ENCODE data around the gene STS.
A peak's percentile ranks its signal among the peaks of the same experiment; 100 is the strongest.

The STS gene

GRCh38 chrX:7146020-7146702, 1.4 kb upstream of the STS start:
- DNase-seq (ENCODE audit: low read depth) = peak; percentile 22
- peak overlapping the region; percentile 87 for H3K4me3 ChIP-seq (ENCODE audit: low read depth, low read length)
- TF ChIP-seq, protein P1, sequence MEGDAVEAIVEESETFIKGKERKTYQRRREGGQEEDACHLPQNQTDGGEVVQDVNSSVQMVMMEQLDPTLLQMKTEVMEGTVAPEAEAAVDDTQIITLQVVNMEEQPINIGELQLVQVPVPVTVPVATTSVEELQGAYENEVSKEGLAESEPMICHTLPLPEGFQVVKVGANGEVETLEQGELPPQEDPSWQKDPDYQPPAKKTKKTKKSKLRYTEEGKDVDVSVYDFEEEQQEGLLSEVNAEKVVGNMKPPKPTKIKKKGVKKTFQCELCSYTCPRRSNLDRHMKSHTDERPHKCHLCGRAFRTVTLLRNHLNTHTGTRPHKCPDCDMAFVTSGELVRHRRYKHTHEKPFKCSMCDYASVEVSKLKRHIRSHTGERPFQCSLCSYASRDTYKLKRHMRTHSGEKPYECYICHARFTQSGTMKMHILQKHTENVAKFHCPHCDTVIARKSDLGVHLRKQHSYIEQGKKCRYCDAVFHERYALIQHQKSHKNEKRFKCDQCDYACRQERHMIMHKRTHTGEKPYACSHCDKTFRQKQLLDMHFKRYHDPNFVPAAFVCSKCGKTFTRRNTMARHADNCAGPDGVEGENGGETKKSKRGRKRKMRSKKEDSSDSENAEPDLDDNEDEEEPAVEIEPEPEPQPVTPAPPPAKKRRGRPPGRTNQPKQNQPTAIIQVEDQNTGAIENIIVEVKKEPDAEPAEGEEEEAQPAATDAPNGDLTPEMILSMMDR (IDR thresholded peaks at IDR 0.05; ENCODE audit: low read depth, low read length) = no peak
- TF ChIP-seq MYC (IDR thresholded peaks at IDR 0.05; ENCODE audit: low read depth, low read length) (no peak), POLR2A (IDR thresholded peaks at IDR 0.05; ENCODE audit: extremely low read depth, insufficient read length) (no peak)
- TF ChIP-seq, protein P2, sequence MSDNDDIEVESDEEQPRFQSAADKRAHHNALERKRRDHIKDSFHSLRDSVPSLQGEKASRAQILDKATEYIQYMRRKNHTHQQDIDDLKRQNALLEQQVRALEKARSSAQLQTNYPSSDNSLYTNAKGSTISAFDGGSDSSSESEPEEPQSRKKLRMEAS (IDR thresholded peaks at IDR 0.05; ENCODE audit: low read depth, low read length) = no peak

DNA sequence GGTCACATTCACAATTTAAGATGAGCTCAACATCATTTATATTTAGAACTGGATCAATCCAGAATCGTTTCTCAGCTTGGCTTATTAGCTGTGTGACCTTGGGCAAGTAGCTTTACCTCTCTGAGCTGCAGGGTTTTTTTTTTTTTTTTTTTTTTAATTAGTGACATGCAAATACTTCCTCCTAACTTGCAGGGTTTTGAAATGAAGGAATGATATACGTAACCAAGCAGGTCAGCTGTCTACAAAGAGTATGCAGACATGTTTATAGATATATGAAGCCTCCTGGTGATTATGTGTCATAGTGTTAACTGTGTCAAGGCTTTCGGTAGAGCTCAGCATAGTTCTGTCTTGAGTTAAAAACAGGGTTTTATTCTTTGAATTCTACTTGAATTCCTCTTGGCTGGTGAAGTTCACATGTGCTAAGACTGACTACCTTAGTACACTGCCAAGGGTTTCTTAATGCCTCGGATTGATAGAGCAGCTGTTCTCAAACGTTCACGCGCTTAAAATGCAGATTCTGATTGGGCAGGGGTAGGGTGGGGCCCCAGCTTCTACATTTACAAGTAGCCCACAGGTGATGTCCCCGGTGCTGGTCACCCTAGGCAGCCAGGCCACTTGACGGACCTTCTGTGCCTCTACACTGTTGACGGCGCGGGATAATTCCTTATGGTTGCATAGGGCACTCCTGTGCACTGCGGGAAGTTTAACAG, 654 bp upstream of the STS start:
- H3K4me3 ChIP-seq (ENCODE audit: low read depth, low read length) = peak overlapping the region; percentile 87
- no peak for DNase-seq (ENCODE audit: low read depth)
- TF ChIP-seq MYC (IDR thresholded peaks at IDR 0.05; ENCODE audit: low read depth, low read length) = no peak
- TF ChIP-seq POLR2A (IDR thresholded peaks at IDR 0.05; ENCODE audit: extremely low read depth, insufficient read length) = no peak
- TF ChIP-seq, protein P2 (IDR thresholded peaks at IDR 0.05; ENCODE audit: low read depth, low read length) = peak; percentile 30; the same call in 1 of the 2 replicates
- TF ChIP-seq, protein P1 (IDR thresholded peaks at IDR 0.05; ENCODE audit: low read depth, low read length) = no peak

- peak; percentile 80 for DNase-seq (ENCODE audit: low read depth)
- TF ChIP-seq MYC (IDR thresholded peaks at IDR 0.05; ENCODE audit: low read depth, low read length) (no peak; the same call in 1 of the 2 replicates), POLR2A (IDR thresholded peaks at IDR 0.05; ENCODE audit: extremely low read depth, insufficient read length) (peak; percentile 67)
- TF ChIP-seq, protein P1 (IDR thresholded peaks at IDR 0.05; ENCODE audit: low read depth, low read length) = no peak
- TF ChIP-seq, protein P2 (IDR thresholded peaks at IDR 0.05; ENCODE audit: low read depth, low read length) = no peak
- peak within 1 kb of the TSS; percentile 87 for H3K4me3 ChIP-seq (ENCODE audit: low read depth, low read length)
Observed at GRCh38 chrX:7147978-7148854, 704 bp downstream of the STS start, which contains the start of gene PUDP. Gene PUDP (minus strand): TSS chrX:7148153. CDS start chrX:7148113, 40 bp downstream.

- H3K4me3 ChIP-seq (ENCODE audit: low read depth, low read length) = no peak overlapping the region
- TF ChIP-seq POLR2A (IDR thresholded peaks at IDR 0.05; ENCODE audit: extremely low read depth, insufficient read length) (no peak), MYC (IDR thresholded peaks at IDR 0.05; ENCODE audit: low read depth, low read length) (no peak)
- TF ChIP-seq, protein P2 (IDR thresholded peaks at IDR 0.05; ENCODE audit: low read depth, low read length) = no peak
- TF ChIP-seq, protein P1 (IDR thresholded peaks at IDR 0.05; ENCODE audit: low read depth, low read length) = no peak
- no peak for DNase-seq (ENCODE audit: low read depth)
Observed at GRCh38 chrX:7149411-7149810, 1.9 kb downstream of the STS start.

DNA sequence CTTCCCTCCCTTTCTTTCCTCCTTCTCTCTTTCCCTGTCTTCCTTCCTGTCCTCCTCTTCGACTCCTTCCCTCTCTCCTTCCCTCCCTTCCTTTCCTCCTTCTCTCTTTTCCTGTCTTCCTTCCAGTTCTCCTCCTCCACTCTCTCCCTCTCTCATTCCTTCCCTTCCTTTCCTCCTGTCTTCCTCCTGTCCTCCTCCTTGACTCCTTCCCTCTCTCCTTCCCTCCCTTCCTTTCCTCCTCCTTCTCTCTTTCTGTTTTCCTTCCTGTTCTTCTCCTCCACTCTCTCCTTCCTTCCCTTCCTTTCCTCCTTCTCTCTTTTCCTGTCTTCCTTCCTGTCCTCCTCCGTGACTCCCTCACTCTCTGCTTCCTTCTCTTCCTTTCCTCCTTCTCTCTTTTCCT, 5.7 kb downstream of the STS start:
- H3K4me3 ChIP-seq (ENCODE audit: low read depth, low read length) = no peak overlapping the region
- DNase-seq (ENCODE audit: low read depth) = no peak
- TF ChIP-seq MYC (IDR thresholded peaks at IDR 0.05; ENCODE audit: low read depth, low read length) = no peak
- TF ChIP-seq, protein P2 (IDR thresholded peaks at IDR 0.05; ENCODE audit: low read depth, low read length) = no peak
- TF ChIP-seq POLR2A (IDR thresholded peaks at IDR 0.05; ENCODE audit: extremely low read depth, insufficient read length) = no peak
- TF ChIP-seq, protein P1 (IDR thresholded peaks at IDR 0.05; ENCODE audit: low read depth, low read length) = no peak

Data from NB4 (cell line).